A673 (cell line): ENCODE results near the gene MYCN.

ENCODE experiments used
- CTCF ChIP-seq: fragments of 300-800, 200-600 bp; sonication (generic); conservative IDR thresholded peaks from 2 replicates; pipeline ENCODE4 v1.5.1; 2017; ENCODE audit warnings: low read depth, mild to moderate bottlenecking, antibody characterized with exemption, low read length, moderate library complexity, mixed read lengths
- EZH2 ChIP-seq: fragments of 200-600 bp; sonication (generic); IDR thresholded peaks from 2 replicates; pipeline ENCODE4 v1.6.1; 2017; ENCODE audit warnings: borderline replicate concordance, low read depth, mild to moderate bottlenecking, mixed read lengths, antibody characterized with exemption, low read length; ENCODE audit not compliant: poor library complexity, severe bottlenecking

GRCh38 chr2:15940661-15941480 lies 521 bp downstream of the MYCN start:
- no peak for TF ChIP-seq CTCF
- no peak for TF ChIP-seq EZH2
